ENCODE measurements around the gene OR10H2.
"Not testable (repeated sequence)": the region's sequence is repeated elsewhere in the genome, so short reads cannot be mapped to it uniquely, and the experiment has no call there.

OR10H2 gene, protein sequence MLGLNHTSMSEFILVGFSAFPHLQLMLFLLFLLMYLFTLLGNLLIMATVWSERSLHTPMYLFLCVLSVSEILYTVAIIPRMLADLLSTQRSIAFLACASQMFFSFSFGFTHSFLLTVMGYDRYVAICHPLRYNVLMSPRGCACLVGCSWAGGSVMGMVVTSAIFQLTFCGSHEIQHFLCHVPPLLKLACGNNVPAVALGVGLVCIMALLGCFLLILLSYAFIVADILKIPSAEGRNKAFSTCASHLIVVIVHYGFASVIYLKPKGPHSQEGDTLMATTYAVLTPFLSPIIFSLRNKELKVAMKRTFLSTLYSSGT

DNA sequence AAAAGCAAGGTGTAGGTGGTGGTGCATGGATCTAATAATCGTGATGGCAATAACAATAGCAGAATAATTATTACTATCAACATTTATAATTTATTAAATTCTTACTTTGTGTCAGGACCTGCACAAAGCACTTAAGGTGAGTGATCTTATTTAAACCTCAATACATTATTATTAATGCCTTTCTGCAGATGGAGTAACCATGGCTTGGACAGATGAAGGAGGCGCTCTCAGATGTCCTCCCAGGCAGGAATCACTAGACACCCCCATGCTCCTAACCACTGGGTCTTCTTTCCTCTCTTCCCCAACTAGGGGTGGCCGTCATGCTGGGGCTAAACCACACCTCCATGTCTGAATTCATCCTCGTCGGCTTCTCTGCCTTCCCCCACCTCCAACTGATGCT is at the start of gene OR10H2:
Gene OR10H2, plus strand, starts transcription at position 301 of the 400 bp plus-strand sequence. Its CDS starts 20 bp downstream, at position 321.
- no peak within 1 kb of the TSS for H3K27ac ChIP-seq
- no peak for DNase-seq (ENCODE audit: low read depth, low spot score)

DNA sequence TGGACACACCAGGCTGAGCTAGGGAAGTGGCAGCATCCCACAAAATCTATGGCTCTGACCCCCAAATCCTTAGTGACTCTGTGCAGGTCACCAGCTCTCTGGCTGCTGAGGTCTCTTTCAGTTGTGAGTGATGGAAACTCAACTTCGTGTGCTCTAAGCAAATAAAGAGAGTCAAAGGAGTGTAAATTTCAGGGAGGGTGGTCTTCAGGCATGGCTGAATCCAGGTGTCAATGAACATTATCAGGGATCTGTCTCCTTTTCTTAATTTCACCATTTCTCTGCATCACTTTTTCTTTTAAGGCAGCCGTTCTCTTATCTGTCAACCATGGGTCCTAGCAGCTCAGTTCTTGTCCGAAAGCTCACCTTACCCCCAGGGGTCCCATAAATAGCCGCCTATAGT is 48.7 kb upstream of the OR10H2 start:
- DNase-seq (ENCODE audit: low read depth, low spot score), result no peak
- H3K27ac ChIP-seq, result no peak overlapping the region

DNA sequence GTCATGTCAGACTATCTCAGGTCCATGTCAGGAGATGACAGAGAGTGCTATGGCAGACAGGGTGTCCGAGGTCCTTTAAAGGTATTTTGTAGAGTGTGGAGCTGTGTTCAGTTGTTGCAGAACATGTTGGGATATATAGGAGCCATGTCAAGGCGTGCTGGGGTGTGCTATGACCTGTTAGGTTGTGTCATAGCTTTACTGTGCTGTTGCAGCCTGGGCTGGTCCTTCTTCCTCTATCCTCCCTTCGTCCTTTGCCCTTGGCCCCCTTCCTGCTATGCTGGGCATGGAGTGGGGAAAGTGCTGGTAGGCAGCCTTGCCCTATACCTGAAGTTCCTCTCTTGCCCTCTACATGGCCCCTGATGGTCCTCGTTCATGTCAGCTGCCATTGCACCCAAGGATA is 48.0 kb upstream of the OR10H2 start:
- not testable (repeated sequence) for H3K27ac ChIP-seq; DNase-seq (ENCODE audit: low read depth, low spot score)

DNA sequence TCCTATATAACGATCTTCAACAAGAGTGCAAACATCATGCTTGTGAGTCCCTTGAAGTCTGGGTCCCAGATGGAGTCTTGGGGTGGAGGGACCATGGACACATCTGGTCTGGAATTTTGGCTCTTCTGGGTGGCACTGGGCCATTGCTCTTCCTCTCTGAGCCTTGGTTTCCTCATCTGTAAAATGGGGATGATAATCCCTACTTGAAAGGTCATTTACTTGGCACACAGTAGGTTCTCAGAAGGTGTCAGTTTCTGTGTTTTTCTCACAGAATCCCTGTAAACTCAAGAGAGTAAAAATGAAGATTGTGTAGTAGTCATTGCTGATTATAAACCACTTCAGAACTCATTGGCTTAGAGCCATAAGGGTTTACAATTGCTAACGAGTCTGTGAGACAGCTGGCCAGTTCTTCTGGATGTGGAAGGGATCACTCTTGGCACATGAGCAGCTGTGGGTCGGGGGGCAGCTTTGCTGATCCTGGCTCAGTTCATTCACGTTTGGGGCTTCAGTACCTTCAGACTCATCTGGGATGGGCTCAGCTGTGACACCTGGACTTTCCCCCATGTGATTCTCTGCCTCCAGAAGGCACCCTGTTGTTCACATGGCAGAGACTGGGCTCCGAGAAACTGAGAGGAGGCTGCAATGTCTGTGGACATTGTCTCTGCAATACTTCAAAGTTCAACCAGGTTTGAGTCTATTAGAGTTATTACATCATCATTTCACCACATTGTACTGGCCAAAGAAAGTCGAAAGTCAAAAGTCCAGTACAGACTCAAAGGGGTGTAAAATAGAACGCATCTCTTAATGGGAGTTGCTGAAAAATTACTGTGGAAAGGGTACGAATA is 47.1 kb upstream of the OR10H2 start:
- no peak overlapping the region for H3K27ac ChIP-seq
- DNase-seq (ENCODE audit: low read depth, low spot score), result no peak

DNA sequence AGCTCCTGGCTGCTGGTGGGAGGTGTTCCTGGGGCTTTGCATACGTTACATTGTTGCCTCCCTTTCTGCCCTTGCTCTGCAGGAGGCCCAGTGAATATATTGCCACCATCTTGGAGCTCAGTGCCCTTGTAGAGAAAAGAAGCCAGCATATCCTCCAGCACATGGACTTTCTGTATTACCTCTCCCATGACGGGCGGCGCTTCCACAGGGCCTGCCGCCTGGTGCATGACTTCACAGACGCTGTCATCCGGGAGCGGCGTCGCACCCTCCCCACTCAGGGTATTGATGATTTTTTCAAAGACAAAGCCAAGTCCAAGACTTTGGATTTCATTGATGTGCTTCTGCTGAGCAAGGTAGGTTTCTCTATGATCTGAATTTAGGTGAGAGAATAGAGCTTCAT is 44.4 kb upstream of the OR10H2 start:
- no peak for DNase-seq (ENCODE audit: low read depth, low spot score)
- no peak overlapping the region for H3K27ac ChIP-seq

DNA sequence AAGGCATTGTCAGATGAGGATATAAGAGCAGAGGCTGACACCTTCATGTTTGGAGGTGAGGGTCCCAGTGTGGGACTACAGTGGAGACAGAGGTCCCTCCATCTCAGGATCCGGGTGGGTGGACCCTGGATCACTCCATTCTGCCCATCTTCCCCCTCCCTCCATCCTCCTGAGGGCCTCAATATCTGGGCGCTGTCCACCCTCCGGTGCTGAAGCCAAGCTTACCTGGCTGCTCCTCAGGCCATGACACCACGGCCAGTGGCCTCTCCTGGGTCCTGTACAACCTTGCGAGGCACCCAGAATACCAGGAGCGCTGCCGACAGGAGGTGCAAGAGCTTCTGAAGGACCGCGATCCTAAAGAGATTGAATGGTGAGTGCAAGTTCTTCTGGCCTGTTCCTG is 43.0 kb upstream of the OR10H2 start:
- no peak for DNase-seq (ENCODE audit: low read depth, low spot score)
- H3K27ac ChIP-seq, result no peak overlapping the region

DNA sequence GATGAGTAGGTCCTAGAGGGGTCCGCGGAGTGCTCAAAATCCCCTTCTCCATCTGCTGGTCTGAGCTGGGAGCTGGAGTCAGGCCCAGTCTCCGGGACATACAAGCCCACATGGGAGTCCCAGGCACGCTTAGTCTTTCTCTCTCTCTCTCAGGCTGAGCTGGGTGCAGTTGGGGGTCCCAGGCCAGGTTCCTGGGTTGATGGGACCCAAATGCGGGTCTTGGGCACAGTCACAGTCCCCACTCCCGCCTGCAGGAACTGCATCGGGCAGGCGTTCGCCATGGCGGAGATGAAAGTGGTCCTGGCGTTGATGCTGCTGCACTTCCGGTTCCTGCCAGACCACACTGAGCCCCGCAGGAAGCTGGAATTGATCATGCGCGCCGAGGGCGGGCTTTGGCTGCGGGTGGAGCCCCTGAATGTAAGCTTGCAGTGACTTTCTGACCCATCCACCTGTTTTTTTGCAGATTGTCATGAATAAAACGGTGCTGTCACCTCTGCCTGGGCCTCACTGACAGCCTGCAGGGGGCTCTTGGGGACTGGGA is 31.1 kb upstream of the OR10H2 start:
- no peak for DNase-seq (ENCODE audit: low read depth, low spot score)
- H3K27ac ChIP-seq, result no peak overlapping the region

DNA sequence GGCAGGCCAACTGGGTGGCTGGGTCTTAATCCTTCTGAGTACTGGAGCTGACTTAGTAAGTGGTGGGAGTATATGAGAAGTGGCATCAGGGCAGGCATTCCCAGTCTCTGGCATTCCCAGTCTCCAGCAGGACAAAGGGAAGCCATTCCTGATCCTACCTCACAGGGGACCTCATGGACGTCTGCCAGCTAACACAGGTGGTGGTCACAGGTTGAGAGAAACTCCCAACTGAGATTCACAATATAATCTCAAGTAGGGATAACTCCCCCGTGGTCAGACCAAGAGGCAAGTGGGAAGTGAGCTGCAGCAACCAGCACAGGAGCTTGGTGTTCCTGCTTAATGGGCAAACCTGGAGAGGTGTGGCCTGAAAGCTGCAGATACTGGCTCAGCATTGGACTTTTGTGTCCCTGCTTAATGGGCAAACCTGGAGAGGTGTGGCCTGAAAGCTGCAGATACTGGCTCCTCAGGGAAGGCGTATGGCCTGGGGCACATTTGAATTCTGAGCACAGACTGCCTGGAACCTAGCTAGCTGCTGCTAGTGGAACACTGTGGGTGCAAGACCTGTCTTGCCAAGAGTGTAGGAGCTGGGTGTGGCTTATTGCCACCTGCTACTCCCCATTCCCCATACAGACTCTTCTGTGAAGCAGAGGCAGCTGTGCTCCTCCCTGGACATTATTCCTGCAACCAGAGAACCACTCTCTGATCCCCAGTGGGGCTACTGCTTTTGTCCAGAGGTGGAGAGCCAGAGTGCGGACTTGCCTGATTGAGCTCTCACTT is 25.9 kb upstream of the OR10H2 start:
- DNase-seq (ENCODE audit: low read depth, low spot score), result no peak
- no peak overlapping the region for H3K27ac ChIP-seq

DNA sequence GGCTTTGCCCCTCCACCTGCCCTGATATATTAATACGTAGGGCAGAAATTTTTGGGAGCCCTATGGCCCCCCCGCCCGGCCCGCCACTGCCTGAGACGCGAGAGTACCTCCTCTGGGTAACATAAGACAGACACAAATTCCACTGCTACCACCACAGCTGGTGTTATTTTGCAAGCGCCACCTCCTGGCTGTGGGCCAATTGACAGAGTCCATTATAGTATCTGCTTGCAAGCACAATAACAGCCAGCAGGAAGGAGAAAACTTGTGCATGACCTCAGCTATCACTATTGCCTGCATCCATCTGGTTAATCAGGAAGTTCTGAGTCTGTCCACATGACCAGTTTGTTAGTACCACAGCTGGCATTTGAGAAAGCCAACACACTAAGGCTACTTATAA is 25.3 kb upstream of the OR10H2 start:
- DNase-seq (ENCODE audit: low read depth, low spot score), result peak; percentile 43
- H3K27ac ChIP-seq, result no peak overlapping the region

DNA sequence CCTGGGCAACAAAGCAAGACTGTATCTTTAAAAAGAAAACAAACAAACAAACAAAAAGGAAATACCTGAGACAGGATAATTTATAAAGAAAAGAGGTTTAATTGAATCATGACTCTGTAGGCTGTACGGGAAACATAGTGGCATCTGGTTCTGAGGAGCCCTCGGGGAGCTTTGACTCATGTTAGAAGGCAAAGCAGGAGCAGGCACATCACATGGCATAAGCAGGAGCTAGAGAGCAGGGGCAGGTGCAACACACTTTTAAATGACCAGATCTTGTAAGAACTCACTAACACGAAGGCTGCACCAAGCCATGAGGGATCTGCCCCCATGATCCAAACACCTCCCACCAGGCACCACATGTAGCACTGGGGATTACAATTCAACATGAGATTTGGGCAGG is 13.2 kb upstream of the OR10H2 start:
- no peak overlapping the region for H3K27ac ChIP-seq
- DNase-seq (ENCODE audit: low read depth, low spot score), result no peak

DNA sequence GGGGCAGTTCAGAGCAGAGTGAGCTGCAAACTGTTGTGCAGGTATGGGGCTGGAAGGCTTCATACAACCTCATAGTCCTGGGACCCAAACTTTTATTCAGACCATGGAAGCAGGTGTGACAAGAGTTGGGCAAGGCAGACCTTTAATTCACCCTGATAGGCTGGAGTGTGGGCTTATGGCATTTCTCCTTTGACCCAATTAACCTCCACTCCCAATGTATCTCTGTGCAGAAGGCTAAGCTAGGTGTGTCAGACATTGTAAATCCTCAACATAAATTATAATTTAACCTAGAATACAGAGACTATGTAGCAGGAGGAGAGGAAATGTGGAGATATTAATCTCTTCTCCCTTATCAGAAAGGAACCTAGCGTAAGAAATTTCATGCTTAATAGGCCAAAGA is 12.2 kb upstream of the OR10H2 start:
- H3K27ac ChIP-seq, result no peak overlapping the region

DNA sequence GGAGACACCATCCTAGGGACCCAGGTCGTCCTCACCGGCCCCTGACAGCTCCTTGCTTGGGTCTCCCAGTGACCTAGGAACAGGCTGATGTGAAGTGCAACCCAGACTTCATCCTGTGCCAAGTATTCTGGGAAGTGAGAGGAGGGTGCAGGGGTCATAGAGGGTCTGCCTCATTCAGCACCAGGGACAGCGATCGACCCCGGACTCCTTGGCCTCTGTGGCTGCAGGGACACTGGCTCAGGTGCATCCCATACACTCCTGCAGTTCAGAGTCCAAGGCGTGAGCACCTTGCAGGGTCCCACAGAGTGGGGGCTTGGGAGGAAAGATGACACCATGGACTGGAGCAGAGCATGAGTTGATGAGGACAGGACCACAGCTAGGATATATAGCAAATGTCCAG is 10.0 kb upstream of the OR10H2 start:
- DNase-seq (ENCODE audit: low read depth, low spot score), result no peak
- H3K27ac ChIP-seq, result no peak overlapping the region

More for the DNA sequence above, 12.2 kb upstream of the OR10H2 start:
- no peak for DNase-seq (ENCODE audit: low read depth, low spot score)

DNA sequence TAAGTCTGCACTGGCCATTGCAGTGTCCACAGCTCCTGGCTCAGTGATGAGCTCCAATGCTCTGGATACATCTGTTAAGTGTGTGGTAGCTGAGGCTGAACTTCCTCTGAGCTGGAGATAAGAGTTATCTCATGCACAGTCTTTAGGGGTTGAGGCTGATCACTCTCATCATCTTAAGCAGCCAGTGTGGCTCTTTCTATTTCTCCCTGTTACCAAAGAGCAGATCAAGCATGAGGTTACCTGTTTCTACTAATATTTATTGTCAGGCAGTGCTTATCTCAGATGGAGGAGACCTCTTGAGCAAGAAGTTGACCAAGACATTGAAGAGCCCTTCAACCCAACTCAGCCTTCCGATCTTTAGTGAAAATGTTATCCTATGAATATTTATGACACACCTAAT is 6.6 kb upstream of the OR10H2 start:
- no peak for DNase-seq (ENCODE audit: low read depth, low spot score)
- no peak overlapping the region for H3K27ac ChIP-seq

DNA sequence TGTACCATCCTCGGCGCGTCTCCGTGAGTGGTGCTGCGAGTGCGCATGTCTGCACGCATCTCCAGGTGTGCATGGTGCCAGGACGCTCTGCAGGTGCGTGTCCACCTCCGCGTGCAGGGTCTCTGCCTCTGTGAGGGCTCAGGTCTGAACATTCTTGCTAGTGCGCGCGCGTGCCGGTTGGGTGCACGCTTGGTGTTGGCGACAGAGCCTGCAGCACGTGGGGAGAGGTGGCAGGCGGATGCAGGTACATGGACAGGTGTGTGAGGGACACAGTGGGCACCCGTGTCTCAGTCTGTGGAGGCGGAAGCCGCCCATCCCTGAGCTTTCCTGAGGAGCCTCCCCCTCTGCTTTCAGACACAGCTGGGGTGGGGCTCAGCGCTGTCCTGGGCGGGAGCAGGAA is 4.9 kb upstream of the OR10H2 start:
- DNase-seq (ENCODE audit: low read depth, low spot score), result no peak
- H3K27ac ChIP-seq, result no peak overlapping the region

DNA sequence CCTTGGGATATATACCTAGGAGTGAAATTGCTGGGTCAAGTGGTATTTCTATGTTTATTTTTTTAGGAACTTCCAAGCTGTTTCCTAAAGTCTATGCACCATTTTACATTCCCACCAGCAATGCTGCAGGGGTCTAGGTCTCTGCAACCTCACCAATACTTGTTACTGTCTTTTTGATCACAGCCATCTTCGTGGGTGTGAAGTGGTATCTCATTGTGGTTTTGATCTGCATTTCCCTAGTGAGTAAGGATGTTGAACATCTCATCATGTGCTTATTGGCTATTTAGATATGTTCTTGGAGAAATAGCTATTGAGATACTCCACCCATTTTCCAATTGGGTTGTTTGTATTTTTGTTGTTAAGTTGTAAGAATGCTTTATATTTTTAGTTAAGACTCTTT is 2.7 kb downstream of the OR10H2 start:
- DNase-seq (ENCODE audit: low read depth, low spot score), result no peak
- no peak overlapping the region for H3K27ac ChIP-seq

DNA sequence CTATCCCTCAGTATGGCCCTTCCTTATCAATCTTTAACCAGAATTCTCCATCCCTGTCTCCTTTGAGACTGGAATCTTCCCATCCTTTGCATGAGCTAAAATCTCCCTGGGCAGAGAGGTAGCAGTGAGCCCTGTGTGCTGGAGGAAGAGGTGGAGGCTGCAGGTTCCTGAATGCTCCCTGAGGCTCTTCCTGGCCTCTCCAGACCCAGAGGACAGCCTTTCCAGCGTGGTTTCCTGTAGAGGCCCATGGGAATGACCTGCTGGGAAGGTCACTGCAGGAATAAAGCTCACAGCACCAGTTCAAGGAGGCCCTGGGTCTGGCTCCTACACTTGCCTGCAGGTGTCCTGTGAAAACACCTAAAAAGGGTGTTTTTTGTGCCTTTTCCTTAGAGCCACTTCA is 4.6 kb downstream of the OR10H2 start:
- no peak overlapping the region for H3K27ac ChIP-seq
- no peak for DNase-seq (ENCODE audit: low read depth, low spot score)

DNA sequence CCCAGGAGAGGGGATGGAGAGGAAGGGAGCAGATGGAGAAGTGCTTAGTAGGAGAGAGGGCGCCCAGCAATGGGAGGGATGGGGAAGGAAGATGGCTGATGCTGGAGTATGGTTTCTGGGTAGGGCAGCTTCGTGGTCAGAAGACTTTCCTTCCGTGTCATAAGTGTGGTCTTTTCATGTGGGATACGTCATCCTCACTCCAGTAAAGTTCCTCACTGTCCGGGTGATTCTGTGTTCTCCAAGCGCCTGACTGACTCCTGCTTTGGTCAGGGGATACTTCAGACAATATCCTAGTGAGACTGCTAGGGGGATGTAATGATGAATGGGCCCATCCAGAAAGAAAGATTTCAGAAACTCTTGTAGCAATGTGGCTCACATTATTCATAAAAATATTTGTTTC is 6.1 kb downstream of the OR10H2 start:
- no peak for DNase-seq (ENCODE audit: low read depth, low spot score)
- no peak overlapping the region for H3K27ac ChIP-seq

DNA sequence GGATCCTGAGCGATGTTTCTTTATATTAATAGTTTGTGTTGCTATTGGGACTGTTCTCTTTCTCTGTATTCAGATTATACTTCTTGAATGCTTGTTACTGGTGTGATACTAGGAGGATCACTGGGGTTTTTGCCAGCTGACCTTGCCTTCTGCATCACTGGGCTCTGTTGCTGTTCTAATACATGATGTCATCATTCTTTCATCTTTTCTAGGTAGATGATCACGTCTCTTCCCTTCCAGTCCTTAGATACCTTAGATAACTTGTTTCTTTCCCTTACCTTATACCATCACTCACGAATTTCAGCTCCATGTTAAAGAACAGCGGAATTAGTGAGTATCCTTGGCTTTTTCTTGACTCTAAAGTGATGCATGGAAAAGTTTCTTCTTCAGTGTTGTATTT is 9.9 kb downstream of the OR10H2 start, which contains the start of gene OR10H3:
Gene OR10H3, plus strand, starts transcription at position 264 of the 400 bp plus-strand sequence. CDS start 3,408 bp downstream, outside the sequence.
- H3K27ac ChIP-seq, result no peak within 1 kb of the TSS
- no peak for DNase-seq (ENCODE audit: low read depth, low spot score)

DNA sequence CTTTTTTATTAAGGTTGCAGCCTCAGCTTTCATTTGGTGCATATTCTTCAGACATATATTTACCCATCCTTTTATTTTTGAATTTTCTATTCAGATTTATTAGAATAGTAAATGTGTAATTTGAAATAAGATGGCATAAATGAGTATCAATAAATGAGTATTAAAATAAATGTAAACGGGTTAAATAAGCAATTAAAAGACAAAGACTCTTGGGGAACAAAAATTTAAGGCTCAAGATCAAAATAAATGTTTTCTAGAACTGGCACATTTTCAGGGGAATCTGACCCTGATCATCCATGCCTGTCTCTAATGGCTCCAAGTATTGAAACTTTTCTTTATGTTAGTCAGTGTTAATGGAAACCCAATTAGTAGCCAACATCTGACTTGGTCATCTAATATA is 13.0 kb downstream of the OR10H2 start:
- no peak overlapping the region for H3K27ac ChIP-seq
- DNase-seq (ENCODE audit: low read depth, low spot score), result no peak

DNA sequence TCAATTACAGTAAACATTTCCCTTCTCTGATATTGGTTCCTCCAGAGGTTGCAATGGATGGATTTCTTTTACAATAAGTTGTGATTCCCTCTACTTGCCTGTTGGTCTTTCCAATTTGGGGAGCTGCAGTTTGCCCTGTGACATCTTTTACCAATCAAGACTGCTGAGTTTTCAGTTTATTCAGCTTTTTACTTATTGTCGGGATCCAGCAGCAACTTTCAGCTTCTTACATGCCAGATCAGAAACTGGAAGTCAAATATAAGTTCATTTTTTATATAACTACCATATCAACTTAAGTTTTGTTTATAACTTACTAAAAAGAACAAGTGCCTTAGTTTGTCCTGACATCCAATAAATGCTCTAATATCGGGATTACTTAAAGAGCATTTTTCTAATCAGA is 20.4 kb downstream of the OR10H2 start:
- no peak overlapping the region for H3K27ac ChIP-seq
- no peak for DNase-seq (ENCODE audit: low read depth, low spot score)

DNA sequence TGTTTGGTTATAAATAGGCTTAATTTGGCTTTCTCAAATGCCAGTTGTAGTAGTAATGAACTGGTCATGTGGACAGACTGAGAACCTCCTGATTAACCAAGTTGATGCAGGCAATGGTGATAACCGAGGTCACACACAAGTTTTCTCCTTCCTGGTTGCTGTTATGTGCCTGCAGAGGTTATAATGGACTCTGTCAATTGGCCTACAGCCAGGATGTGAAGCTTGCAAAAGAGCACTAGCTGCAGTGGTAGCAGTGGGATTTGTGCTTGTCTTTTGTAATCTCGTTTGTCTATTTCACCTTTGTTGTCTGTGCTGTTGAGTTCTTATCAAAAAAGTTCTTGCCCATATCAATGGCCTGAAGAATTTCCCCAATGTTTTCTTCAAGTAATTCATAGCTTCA is 30.6 kb downstream of the OR10H2 start:
- no peak overlapping the region for H3K27ac ChIP-seq
- no peak for DNase-seq (ENCODE audit: low read depth, low spot score)
